ENCODE measurements around the gene KCNG2. TPM values are rescaled to one million over a fixed set of nuclear protein-coding genes. Genes with fewer than 3 reads are reported as not detected.

KCNG2 gene
- total and polyA plus RNA-seq, 2 of the 8 experiments (the other 6 are each of a cell fraction or from before 2014, with no cell fraction given), result 0.19 to 0.74 TPM

DNA sequence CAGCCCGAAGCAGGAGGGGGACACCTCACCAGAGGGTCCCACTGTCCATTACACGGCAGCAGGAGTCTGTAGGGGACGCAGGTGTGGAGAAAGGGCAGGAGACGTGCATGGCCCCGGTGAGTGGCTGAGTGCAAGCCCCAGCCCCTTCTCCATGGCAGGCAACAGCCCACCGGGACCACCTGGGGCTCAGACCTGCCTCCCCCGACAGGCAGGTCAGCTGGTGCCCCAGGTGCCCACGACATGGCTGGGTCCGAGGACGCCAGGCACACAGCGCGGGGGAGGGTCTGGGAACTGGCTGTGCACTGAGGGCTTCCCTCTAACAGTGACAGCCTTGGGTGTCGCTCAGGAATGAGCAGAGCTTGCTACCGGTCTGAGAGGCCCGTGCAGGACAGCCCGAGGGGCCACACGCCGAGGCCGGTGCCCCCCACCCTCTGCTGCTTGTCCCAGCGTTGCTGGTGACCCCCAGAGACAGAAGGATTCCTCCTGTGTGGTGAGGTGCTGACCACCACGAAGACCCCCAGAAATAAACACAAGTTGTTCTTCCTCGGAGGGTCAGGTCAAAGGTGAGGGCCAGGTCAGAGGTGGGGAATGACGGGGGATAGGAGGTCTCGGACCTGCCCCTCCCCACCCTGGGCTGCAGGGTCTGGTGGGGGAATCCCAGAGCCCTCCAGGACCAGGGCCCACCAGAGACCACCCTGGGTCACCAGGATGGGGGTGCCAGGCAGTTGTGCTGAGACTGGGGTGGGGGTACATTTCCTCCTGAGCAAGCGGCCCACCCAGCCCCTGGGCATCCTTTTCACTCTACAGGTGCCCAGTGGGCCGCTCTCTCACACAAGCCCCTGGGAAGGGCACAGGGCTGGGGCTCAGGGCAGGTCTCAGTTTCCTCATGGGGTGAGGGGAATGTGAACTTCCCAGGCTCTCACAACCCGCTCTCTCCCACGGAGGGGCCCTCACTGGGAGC lies 103.2 kb downstream of the KCNG2 start (continued):
- TF ChIP-seq, protein P1, sequence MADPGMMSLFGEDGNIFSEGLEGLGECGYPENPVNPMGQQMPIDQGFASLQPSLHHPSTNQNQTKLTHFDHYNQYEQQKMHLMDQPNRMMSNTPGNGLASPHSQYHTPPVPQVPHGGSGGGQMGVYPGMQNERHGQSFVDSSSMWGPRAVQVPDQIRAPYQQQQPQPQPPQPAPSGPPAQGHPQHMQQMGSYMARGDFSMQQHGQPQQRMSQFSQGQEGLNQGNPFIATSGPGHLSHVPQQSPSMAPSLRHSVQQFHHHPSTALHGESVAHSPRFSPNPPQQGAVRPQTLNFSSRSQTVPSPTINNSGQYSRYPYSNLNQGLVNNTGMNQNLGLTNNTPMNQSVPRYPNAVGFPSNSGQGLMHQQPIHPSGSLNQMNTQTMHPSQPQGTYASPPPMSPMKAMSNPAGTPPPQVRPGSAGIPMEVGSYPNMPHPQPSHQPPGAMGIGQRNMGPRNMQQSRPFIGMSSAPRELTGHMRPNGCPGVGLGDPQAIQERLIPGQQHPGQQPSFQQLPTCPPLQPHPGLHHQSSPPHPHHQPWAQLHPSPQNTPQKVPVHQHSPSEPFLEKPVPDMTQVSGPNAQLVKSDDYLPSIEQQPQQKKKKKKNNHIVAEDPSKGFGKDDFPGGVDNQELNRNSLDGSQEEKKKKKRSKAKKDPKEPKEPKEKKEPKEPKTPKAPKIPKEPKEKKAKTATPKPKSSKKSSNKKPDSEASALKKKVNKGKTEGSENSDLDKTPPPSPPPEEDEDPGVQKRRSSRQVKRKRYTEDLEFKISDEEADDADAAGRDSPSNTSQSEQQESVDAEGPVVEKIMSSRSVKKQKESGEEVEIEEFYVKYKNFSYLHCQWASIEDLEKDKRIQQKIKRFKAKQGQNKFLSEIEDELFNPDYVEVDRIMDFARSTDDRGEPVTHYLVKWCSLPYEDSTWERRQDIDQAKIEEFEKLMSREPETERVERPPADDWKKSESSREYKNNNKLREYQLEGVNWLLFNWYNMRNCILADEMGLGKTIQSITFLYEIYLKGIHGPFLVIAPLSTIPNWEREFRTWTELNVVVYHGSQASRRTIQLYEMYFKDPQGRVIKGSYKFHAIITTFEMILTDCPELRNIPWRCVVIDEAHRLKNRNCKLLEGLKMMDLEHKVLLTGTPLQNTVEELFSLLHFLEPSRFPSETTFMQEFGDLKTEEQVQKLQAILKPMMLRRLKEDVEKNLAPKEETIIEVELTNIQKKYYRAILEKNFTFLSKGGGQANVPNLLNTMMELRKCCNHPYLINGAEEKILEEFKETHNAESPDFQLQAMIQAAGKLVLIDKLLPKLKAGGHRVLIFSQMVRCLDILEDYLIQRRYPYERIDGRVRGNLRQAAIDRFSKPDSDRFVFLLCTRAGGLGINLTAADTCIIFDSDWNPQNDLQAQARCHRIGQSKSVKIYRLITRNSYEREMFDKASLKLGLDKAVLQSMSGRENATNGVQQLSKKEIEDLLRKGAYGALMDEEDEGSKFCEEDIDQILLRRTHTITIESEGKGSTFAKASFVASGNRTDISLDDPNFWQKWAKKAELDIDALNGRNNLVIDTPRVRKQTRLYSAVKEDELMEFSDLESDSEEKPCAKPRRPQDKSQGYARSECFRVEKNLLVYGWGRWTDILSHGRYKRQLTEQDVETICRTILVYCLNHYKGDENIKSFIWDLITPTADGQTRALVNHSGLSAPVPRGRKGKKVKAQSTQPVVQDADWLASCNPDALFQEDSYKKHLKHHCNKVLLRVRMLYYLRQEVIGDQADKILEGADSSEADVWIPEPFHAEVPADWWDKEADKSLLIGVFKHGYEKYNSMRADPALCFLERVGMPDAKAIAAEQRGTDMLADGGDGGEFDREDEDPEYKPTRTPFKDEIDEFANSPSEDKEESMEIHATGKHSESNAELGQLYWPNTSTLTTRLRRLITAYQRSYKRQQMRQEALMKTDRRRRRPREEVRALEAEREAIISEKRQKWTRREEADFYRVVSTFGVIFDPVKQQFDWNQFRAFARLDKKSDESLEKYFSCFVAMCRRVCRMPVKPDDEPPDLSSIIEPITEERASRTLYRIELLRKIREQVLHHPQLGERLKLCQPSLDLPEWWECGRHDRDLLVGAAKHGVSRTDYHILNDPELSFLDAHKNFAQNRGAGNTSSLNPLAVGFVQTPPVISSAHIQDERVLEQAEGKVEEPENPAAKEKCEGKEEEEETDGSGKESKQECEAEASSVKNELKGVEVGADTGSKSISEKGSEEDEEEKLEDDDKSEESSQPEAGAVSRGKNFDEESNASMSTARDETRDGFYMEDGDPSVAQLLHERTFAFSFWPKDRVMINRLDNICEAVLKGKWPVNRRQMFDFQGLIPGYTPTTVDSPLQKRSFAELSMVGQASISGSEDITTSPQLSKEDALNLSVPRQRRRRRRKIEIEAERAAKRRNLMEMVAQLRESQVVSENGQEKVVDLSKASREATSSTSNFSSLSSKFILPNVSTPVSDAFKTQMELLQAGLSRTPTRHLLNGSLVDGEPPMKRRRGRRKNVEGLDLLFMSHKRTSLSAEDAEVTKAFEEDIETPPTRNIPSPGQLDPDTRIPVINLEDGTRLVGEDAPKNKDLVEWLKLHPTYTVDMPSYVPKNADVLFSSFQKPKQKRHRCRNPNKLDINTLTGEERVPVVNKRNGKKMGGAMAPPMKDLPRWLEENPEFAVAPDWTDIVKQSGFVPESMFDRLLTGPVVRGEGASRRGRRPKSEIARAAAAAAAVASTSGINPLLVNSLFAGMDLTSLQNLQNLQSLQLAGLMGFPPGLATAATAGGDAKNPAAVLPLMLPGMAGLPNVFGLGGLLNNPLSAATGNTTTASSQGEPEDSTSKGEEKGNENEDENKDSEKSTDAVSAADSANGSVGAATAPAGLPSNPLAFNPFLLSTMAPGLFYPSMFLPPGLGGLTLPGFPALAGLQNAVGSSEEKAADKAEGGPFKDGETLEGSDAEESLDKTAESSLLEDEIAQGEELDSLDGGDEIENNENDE (IDR thresholded peaks at IDR 0.05; ENCODE audit: insufficient replicate concordance, low read length), result no peak
- TF ChIP-seq RXRA (IDR thresholded peaks at IDR 0.05; ENCODE audit: insufficient read depth, low read depth, low read length) (no peak), NANOG (IDR thresholded peaks at IDR 0.05; ENCODE audit: insufficient read depth, low read depth, low read length, poor library complexity, severe bottlenecking) (no peak), SIN3A (conservative IDR thresholded peaks at IDR 0.05 in 1 of 2, IDR thresholded peaks at IDR 0.05 in 1 of 2; ENCODE audit: low read depth in 1 of 2, low read length in 2 of 2) (no peak), POLR2A (IDR thresholded peaks at IDR 0.05; ENCODE audit: control extremely low read depth in 1 of 2, low read depth in 2 of 2, low read length in 2 of 2) (no peak), HDAC6 (IDR thresholded peaks at IDR 0.05; ENCODE audit: low read depth, low read length) (no peak), SP1 (IDR thresholded peaks at IDR 0.05; ENCODE audit: low read depth, low read length) (no peak)
- TF ChIP-seq, protein P2, sequence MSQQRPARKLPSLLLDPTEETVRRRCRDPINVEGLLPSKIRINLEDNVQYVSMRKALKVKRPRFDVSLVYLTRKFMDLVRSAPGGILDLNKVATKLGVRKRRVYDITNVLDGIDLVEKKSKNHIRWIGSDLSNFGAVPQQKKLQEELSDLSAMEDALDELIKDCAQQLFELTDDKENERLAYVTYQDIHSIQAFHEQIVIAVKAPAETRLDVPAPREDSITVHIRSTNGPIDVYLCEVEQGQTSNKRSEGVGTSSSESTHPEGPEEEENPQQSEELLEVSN (IDR thresholded peaks at IDR 0.05), result no peak

All from H1 (cell line).